HEK293 (cell line): ENCODE data around the gene RFTN1.

Experiments
- CTCF ChIA-PET: fragments of 350-600 bp; formaldehyde crosslinking; extraction: SDS; loops from one replicate; lab custom pipeline; 2021; ENCODE audit warnings: antibody characterized with exemption; lab: Yijun Ruan, JAX
- POLR2A ChIA-PET: fragments of 300-600 bp; formaldehyde crosslinking; extraction: SDS; loops from one replicate; lab custom pipeline; 2020; ENCODE audit warnings: antibody characterized with exemption, inconsistent platforms; lab: Yijun Ruan, JAX
- H3K27ac ChIP-seq: fragments of 200-500 bp; sonication (Bioruptor generic); 2 replicates; pipeline ENCODE4 v1.5.1; 2014; ENCODE audit warnings: low read depth, low read length, control low read depth, inconsistent platforms; ENCODE audit errors: extremely low read depth
- H3K36me3 ChIP-seq, 2 experiments: fragments of 200-500 bp in 1 of 2; sonication (Bioruptor generic) in 1 of 2; 1 replicate in 1 of 2; 2 replicates in 1 of 2; pipeline ENCODE4 v1.5.1; 2014 to 2017; ENCODE audit warnings: inconsistent platforms in 2 of 2, low read length in 2 of 2; ENCODE audit not compliant: control insufficient read depth in 2 of 2, insufficient read depth in 1 of 2
- H3K4me1 ChIP-seq: fragments of 200-500 bp; sonication (Bioruptor generic); 2 replicates; pipeline ENCODE4 v1.5.1; 2014; ENCODE audit warnings: mild to moderate bottlenecking, low read length, inconsistent platforms; ENCODE audit not compliant: control insufficient read depth, insufficient read depth
- H3K4me3 ChIP-seq: 2 replicates; pipeline ENCODE4 v1.5.1; 2011; ENCODE audit warnings: low read depth, mild to moderate bottlenecking, control low read depth, low read length, moderate library complexity
- H3K9me3 ChIP-seq: fragments of 200-500 bp; sonication (Bioruptor generic); 2 replicates; pipeline ENCODE4 v1.5.1; 2014; ENCODE audit warnings: low read depth, low read length, inconsistent platforms; ENCODE audit not compliant: control insufficient read depth, insufficient read depth
- GLI4 ChIP-seq: fragments of 450-650 bp; formaldehyde crosslinking; IDR thresholded peaks from 2 replicates; pipeline ENCODE4 v1.5.1; 2016; ENCODE audit warnings: missing biosample characterization, missing genetic modification characterization
- GLIS2 ChIP-seq: fragments of 450-650 bp; formaldehyde crosslinking; IDR thresholded peaks from 2 replicates; pipeline ENCODE4 v1.5.1; 2016; ENCODE audit warnings: missing biosample characterization, missing genetic modification characterization
- KLF7 ChIP-seq: fragments of 450-650 bp; formaldehyde crosslinking; IDR thresholded peaks from 2 replicates; pipeline ENCODE4 v1.5.1; 2016; ENCODE audit warnings: missing biosample characterization, missing genetic modification characterization, borderline replicate concordance
- PRDM4 ChIP-seq: fragments of 450-650 bp; formaldehyde crosslinking; IDR thresholded peaks from 2 replicates; pipeline ENCODE4 v1.5.1; 2017; ENCODE audit warnings: missing biosample characterization, missing genetic modification characterization
- YY1 ChIP-seq: fragments of 450-650 bp; formaldehyde crosslinking; IDR thresholded peaks from 2 replicates; pipeline ENCODE4 v1.5.1; 2018; ENCODE audit warnings: missing biosample characterization, missing genetic modification characterization
- ZNF10 ChIP-seq: fragments of 450-650 bp; formaldehyde crosslinking; IDR thresholded peaks from 2 replicates; pipeline ENCODE4 v1.5.1; 2017; ENCODE audit warnings: missing biosample characterization, missing genetic modification characterization
- ZNF114 ChIP-seq: fragments of 450-650 bp; formaldehyde crosslinking; IDR thresholded peaks from 2 replicates; pipeline ENCODE4 v1.5.0; 2017; ENCODE audit warnings: missing biosample characterization, missing genetic modification characterization
- ZNF138 ChIP-seq: fragments of 450-650 bp; formaldehyde crosslinking; IDR thresholded peaks from 2 replicates; pipeline ENCODE4 v1.5.1; 2016; ENCODE audit warnings: missing biosample characterization, missing genetic modification characterization, borderline replicate concordance
- ZNF155 ChIP-seq: fragments of 450-650 bp; formaldehyde crosslinking; IDR thresholded peaks from 2 replicates; pipeline ENCODE4 v1.5.1; 2016; ENCODE audit warnings: missing biosample characterization, missing genetic modification characterization
- ZNF16 ChIP-seq: fragments of 450-650 bp; formaldehyde crosslinking; IDR thresholded peaks from 2 replicates; pipeline ENCODE4 v1.5.1; 2016; ENCODE audit warnings: low read depth, missing biosample characterization, missing genetic modification characterization
- ZNF214 ChIP-seq: fragments of 450-650 bp; formaldehyde crosslinking; IDR thresholded peaks from 2 replicates; pipeline ENCODE4 v1.5.1; 2017; ENCODE audit warnings: missing biosample characterization, mild to moderate bottlenecking, missing genetic modification characterization, borderline replicate concordance
- ZNF280D ChIP-seq: fragments of 450-650 bp; formaldehyde crosslinking; IDR thresholded peaks from 2 replicates; pipeline ENCODE4 v1.5.1; 2016; ENCODE audit warnings: missing biosample characterization, missing genetic modification characterization
- ZNF350 ChIP-seq: fragments of 450-650 bp; formaldehyde crosslinking; IDR thresholded peaks from 2 replicates; pipeline ENCODE4 v1.5.0; 2017; ENCODE audit warnings: missing biosample characterization, mild to moderate bottlenecking, missing genetic modification characterization
- ZNF423 ChIP-seq: fragments of 450-650 bp; formaldehyde crosslinking; IDR thresholded peaks from 2 replicates; pipeline ENCODE4 v1.5.1; 2016; ENCODE audit warnings: missing biosample characterization, missing genetic modification characterization
- ZNF48 ChIP-seq: fragments of 450-650 bp; formaldehyde crosslinking; IDR thresholded peaks from 2 replicates; pipeline ENCODE4 v1.5.1; 2016; ENCODE audit warnings: missing biosample characterization, missing genetic modification characterization
- ZNF521 ChIP-seq: fragments of 450-650 bp; formaldehyde crosslinking; IDR thresholded peaks from 2 replicates; pipeline ENCODE4 v1.5.1; 2017; ENCODE audit warnings: missing biosample characterization, mild to moderate bottlenecking, missing genetic modification characterization
- ZNF530 ChIP-seq: fragments of 450-650 bp; formaldehyde crosslinking; IDR thresholded peaks from 2 replicates; pipeline ENCODE4 v1.5.1; 2016; ENCODE audit warnings: low read depth, missing biosample characterization, missing genetic modification characterization
- ZNF548 ChIP-seq: fragments of 450-650 bp; formaldehyde crosslinking; IDR thresholded peaks from 2 replicates; pipeline ENCODE4 v1.5.1; 2016; ENCODE audit warnings: missing biosample characterization, missing genetic modification characterization
- TF ChIP-seq, protein P1 (sequence below): fragments of 450-650 bp; formaldehyde crosslinking; IDR thresholded peaks from 2 replicates; pipeline ENCODE4 v1.5.1; 2016; ENCODE audit warnings: missing biosample characterization, missing genetic modification characterization, borderline replicate concordance

RFTN1 gene

DNA sequence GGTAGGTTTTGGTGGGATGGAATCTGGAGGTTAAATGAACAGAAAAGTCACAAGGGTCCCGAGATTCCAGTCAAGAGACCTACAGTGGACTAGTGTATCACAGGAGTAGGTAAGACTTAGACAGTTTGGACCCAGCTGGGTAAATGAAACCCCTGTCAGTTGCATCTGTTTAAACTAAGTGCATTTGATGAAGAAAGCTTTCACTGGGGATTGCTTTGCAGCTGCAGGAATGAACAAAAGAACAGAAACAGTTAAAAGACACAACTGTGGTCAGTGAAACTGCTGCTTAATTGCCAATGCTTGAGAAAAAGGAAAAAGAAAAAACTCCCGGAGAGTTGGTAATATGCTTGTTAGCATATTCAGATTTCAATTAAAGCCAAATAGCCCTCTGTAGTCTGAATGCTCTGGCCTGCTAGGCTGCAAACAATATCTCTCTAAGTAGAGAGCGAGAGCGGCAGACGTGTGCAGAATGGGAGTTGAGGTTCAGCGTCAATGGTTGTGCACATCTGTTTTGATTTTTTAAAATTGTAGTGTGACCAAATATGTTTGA lies 211.3 kb downstream of the RFTN1 start:
- Histone ChIP-seq H3K9me3 (no peaks in the 10 kb centered on the region), H3K4me1 (no peaks in the 10 kb centered on the region), H3K4me3 (no peak overlapping the region), H3K36me3 (peaks cover 0 to 64% of the 10 kb centered on the region in 2 experiments; a peak in 1 of 3 replicates), H3K27ac (no peak overlapping the region)
- TF ChIP-seq ZNF16 (tag by site-specific recombination) (no peak), ZNF530 (tag by site-specific recombination) (no peak), ZNF280D (no peak), GLIS2 (tag by site-specific recombination) (no peak), ZNF10 (tag by site-specific recombination) (no peak), ZNF114 (tag by site-specific recombination) (no peak), ZNF548 (tag by site-specific recombination) (no peak), YY1 (no peak)
- POLR2A ChIA-PET, result no interaction called here
- CTCF ChIA-PET, result interaction anchor here (0.5 kb wide), 1 partner anchor 16 kb away, joined by 3 read pairs; no protein-coding TSS in a partner anchor

- Histone ChIP-seq H3K4me1 (no peaks in the 10 kb centered on the region), H3K9me3 (no peaks in the 10 kb centered on the region), H3K27ac (no peak overlapping the region), H3K36me3 (peaks cover 5 to 67% of the 10 kb centered on the region in 2 experiments; a peak in 2 of 3 replicates), H3K4me3 (no peak overlapping the region)
- ChIA-PET POLR2A (no interaction called here), CTCF (interaction anchor here (1.1 kb wide), 1 partner anchor 11 kb away, joined by 4 read pairs; no protein-coding TSS in a partner anchor)
- TF ChIP-seq ZNF138 (tag by site-specific recombination) (no peak), KLF7 (no peak), ZNF214 (tag by site-specific recombination) (no peak), GLI4 (no peak), ZNF48 (tag by site-specific recombination) (no peak), ZNF350 (tag by site-specific recombination) (no peak), ZNF155 (no peak), ZNF521 (tag by site-specific recombination) (no peak), PRDM4 (tag by site-specific recombination) (no peak), ZNF423 (tag by site-specific recombination) (no peak)
- TF ChIP-seq, protein P1, sequence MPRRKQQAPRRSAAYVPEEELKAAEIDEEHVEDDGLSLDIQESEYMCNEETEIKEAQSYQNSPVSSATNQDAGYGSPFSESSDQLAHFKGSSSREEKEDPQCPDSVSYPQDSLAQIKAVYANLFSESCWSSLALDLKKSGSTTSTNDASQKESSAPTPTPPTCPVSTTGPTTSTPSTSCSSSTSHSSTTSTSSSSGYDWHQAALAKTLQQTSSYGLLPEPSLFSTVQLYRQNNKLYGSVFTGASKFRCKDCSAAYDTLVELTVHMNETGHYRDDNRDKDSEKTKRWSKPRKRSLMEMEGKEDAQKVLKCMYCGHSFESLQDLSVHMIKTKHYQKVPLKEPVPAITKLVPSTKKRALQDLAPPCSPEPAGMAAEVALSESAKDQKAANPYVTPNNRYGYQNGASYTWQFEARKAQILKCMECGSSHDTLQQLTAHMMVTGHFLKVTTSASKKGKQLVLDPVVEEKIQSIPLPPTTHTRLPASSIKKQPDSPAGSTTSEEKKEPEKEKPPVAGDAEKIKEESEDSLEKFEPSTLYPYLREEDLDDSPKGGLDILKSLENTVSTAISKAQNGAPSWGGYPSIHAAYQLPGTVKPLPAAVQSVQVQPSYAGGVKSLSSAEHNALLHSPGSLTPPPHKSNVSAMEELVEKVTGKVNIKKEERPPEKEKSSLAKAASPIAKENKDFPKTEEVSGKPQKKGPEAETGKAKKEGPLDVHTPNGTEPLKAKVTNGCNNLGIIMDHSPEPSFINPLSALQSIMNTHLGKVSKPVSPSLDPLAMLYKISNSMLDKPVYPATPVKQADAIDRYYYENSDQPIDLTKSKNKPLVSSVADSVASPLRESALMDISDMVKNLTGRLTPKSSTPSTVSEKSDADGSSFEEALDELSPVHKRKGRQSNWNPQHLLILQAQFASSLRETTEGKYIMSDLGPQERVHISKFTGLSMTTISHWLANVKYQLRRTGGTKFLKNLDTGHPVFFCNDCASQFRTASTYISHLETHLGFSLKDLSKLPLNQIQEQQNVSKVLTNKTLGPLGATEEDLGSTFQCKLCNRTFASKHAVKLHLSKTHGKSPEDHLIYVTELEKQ, result no peak
These were observed 212.0 kb downstream of the RFTN1 start for GRCh38 chr3:16301507-16301906.
